ACHN (cell line): ENCODE data around the gene ISLR.

Experiments
- DNase-seq: peaks from one replicate; pipeline ENCODE4 v3.0.0-alpha.2; 2015
- in situ Hi-C: cut with HindIII; loops from 2 replicates; pipeline ENCODE4 v1.10.0; 2017; ENCODE audit warnings: low sequenced_read_pairs, low pct_ligation_motif_present, low pct_unique_long_range_greater_than_20kb

The ISLR gene

DNA sequence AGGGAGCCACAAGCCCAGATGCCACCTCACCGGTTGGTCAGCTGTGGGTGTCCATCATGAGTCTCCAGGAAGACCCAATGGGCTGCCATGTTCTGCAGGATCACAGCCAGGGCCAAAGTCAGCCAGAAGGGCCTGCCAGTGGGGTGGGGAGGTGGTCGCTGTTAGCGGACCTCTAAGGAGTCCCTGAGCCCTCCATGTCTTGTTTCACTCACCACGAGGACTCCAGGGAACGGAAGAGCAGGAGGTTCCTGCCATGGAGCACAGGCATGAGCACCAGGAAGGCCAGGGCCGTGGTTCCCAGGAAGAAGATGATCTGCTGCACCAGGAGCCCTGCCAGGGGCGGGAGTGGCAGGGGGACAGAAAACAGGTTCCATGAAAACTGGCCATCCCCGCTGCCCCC, 8.6 kb downstream of the ISLR start:
- in situ Hi-C loops = no loop called here

DNA sequence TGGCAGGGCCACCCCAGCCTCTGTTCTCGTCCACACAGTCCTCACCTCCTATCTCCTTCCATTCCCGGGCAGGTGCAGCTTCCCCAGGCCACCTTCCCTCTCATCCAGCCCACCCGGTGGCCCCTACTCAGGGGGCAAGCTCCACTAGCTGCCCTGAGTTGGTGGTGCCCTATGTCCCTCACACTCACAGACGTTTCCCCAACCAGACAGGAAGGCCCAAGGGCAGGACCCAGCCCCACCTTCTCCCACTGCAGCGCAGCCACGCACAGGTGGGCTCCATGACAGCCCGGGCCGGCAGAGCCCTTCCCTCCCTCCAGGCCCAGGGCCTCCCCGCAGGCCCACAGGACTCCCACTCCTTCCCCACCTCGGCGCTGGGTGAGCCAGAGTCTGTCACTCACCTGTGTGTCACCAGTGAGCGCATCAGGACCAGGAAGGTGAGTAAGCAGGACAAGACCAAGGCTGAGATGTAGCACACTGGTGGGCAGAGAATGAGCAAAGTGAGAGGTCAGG, 11.1 kb downstream of the ISLR start:
- DNase-seq = no peak
- in situ Hi-C loops = no loop called here

More for the DNA sequence above, 8.6 kb downstream of the ISLR start:
- DNase-seq = no peak

DNA sequence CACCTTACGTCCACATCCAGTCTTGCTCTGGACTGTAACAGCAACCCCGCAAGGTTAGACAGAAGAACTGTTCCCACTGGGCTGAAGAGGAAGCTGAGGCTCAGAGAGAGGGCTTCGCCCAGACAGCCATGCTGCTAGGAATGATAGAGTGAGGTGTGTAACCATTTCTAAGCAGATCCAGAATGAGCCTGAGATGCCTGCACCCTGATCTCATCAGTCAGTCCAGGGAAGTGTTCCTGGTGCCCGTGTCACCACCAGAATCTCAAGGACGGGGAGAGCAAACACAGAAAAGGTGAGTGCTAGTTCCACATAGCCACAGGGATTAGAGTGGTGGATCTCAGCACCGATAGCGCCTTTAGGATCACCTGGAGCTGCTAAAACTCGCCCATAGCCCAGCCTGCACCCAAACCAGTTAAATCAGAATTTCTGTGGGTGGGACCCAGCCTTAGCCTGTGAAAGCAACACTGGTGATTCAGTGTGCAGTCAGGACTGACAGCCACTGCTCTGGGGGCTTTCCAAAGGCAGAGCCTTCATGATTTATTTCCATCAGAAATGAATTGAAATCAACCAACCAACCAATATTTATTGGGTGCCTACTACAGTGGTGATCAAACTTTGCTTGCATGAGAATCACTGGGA, 12.3 kb downstream of the ISLR start:
- in situ Hi-C loops = no loop called here
- DNase-seq = no peak

DNA sequence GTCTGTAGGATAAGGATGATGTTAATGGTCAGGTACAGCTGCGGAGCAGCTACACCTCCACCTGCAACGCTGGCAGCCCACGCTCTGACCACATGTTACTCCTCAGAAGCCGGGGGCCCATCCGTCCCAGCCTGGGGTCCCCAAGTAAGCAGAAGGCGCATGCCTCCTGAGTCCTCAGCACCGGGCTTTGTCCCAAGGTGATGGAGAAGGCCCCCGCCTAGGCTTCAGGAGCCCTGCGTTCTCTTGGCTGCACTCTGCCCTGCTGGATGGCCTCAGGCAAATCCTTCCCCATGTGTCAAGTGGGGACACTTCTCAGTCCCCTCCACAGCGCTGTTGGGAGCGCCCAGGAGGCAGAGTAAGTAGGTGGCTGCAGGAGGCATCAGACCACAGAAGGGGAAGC, 14.7 kb downstream of the ISLR start:
- in situ Hi-C loops = no loop called here
- no peak for DNase-seq

DNA sequence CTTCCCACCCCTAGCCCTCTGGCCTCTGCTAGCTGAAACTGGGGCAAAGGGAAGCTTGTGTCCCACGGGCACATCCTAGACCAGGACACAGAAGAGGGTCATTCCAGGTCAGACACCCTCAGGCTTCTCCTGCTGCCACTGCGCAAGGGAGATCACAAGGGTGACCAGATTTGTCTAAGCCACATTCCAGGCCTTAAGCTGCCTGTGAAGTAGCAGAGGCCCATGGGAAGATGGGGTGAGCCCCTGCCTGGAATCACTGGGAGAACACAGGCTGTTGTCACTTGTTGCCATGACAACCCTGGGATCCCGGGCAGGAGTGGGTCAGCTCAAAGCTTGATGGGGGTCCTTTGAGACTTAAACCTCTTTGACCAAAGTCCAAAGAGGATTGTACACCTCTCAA, 18.3 kb downstream of the ISLR start:
- in situ Hi-C loops = no loop called here
- DNase-seq = no peak

DNA sequence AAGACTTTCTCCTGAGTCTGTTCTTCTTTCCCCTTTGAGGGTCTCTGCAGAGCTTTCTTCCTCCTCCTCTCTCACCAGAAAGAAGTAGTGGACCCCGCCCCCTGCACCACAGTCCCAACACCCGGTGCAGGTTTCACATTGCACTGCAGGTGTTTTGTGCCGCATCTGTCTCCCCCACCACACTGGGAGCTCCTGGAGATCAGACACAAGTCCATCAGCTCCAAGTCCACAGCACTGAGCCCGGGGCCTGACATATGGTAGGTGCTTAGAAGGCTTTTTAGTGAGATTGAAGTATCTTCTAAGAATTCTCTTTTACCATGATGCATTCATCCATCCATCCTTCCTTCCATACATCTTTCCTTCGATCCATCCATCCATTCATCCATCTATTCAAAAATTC, 19.2 kb downstream of the ISLR start:
- in situ Hi-C loops = no loop called here
- DNase-seq = no peak

- peak; percentile 87 for DNase-seq
- in situ Hi-C loops = no loop called here
These were observed 19.8 kb downstream of the ISLR start for GRCh38 chr15:74193299-74193718.

GRCh38 chr15:74193905-74194304, 20.4 kb downstream of the ISLR start:
- in situ Hi-C loops = no loop called here

GRCh38 chr15:74194572-74195559, 21.4 kb downstream of the ISLR start:
- in situ Hi-C loops = no loop called here
- DNase-seq = no peak

More at GRCh38 chr15:74193905-74194304, 20.4 kb downstream of the ISLR start:
- no peak for DNase-seq

DNA sequence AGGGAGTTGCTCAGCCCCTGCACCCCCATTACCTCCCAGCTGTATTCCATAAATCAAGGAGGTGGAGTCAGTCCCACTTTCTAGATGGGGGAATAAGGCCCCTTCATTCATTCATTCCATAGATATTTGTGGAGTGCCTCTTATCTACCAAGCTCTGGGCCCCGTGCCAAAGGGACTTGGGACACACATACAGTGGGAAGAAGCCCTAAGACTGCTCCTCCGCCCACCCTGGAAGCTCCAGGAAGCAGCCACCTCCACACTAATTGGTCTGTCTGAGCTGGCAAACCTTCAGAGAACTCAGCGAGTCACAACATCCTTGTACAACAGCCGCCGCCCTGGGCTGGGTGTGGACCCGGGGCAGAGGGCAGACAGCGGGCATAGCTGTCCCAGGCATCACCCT, 22.7 kb downstream of the ISLR start:
- in situ Hi-C loops = no loop called here

GRCh38 chr15:74197176-74197965, 23.9 kb downstream of the ISLR start:
- DNase-seq = no peak
- in situ Hi-C loops = no loop called here

More for the DNA sequence above, 22.7 kb downstream of the ISLR start:
- DNase-seq = peak; percentile 50

DNA sequence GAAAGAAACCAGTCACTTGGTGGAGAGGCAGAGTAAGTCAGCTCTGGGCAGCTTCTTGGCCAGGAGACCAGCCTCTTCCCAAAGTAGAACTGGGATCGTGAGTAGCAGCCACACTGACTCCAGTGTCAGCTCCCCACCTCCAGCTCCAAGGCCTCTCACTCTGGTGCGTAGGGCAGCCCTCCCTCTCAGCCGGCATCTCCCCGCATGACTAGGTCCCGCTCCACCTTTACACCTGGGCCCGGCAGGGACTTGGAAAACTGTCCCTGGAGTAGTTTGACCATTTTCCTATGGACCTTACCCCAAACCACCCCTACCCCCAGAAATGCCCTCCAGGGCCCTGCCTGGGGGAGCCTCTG, 25.8 kb downstream of the ISLR start:
- DNase-seq = no peak

DNA sequence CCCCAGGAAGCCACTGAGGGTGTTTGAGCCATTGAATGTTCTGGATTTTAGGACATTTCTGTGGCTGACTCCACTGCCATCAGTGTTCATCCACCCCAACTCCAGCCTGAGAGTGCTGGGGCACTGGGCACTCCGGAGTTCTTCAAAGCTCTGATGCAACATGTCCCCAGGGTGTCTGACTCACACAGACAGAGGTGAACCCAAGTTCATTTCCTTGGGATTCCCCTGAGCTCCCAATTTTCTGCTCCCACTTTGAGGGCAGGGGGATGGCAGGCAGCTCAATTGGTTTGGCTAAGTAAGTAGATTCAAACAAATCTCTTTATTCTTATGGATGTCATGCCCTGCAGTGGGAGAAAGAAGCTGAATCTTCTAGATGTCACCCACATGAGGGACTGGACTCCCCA, 26.9 kb downstream of the ISLR start:
- in situ Hi-C loops = no loop called here
- peak; percentile 39 for DNase-seq

More for the DNA sequence above, 25.8 kb downstream of the ISLR start:
- in situ Hi-C loops = no loop called here

GRCh38 chr15:74200871-74201419, 27.4 kb downstream of the ISLR start:
- DNase-seq = no peak
- in situ Hi-C loops = no loop called here

- in situ Hi-C loops = no loop called here
- no peak for DNase-seq
These were observed 28.4 kb downstream of the ISLR start for GRCh38 chr15:74201710-74202420.

DNA sequence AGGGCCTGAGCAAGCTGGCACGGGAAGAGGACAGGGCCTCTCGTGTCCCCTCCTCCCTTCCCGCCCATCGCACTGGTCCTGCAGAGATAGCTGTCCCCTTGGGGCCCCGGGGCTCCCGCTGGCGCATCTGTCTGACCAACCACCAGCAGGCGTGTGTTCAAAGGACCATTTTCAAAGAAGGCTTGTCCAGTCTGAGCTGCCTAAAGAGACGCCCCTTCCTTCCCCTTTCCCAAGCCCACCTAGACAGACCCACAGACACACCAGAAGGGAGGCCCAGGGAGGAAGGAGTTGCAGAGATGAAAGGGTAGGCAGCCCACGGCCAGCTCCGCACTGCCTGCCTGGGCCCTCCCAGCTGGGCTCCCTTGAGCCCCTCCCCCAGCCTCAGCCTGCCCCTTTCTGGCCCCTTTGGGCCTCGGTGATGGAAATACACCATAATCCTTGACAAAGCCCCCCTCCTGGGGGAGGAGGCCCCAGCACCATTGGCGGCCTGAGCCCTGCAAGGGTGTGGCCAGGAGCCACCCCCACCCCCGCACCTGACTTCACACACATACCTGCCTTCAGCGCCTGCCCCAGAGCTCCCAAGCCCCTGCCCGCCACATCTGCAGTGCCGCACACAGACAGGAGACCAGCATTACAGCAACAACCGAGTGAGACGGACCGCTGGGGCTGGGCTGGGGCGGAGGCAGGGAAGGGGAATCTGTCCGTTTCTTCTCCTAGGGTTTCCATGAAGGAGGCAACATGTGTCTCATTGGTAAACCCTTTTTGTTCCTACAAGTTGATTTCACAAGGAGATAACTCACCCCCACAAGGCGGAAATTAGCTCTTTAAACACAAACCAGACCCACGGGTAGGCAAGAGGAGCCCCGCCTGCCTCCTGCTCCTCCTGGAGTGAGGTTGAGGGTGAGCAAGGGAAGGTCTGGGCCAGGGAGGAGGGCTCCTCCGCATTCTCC, 29.2 kb downstream of the ISLR start, which contains the start of gene STRA6:
Gene STRA6 (minus strand): TSS at position 336 of the 950 bp plus-strand sequence. CDS start 520 bp downstream, outside the sequence.
- DNase-seq = no peak
- in situ Hi-C loops = no loop called here

GRCh38 chr15:74203914-74204431, 30.5 kb downstream of the ISLR start:
- DNase-seq = no peak
- in situ Hi-C loops = no loop called here
